SHP77 (cell line): Measurements from ENCODE around the gene CAMTA1.

Experiments used
- DNase-seq, 2 experiments: peaks; one replicate each; lab custom pipeline; 2025; lab: John Stamatoyannopoulos, UW

The CAMTA1 gene

GRCh38 chr1:7198664-7199063 is 413.4 kb downstream of the CAMTA1 start:
- DNase-seq = no peak

DNA sequence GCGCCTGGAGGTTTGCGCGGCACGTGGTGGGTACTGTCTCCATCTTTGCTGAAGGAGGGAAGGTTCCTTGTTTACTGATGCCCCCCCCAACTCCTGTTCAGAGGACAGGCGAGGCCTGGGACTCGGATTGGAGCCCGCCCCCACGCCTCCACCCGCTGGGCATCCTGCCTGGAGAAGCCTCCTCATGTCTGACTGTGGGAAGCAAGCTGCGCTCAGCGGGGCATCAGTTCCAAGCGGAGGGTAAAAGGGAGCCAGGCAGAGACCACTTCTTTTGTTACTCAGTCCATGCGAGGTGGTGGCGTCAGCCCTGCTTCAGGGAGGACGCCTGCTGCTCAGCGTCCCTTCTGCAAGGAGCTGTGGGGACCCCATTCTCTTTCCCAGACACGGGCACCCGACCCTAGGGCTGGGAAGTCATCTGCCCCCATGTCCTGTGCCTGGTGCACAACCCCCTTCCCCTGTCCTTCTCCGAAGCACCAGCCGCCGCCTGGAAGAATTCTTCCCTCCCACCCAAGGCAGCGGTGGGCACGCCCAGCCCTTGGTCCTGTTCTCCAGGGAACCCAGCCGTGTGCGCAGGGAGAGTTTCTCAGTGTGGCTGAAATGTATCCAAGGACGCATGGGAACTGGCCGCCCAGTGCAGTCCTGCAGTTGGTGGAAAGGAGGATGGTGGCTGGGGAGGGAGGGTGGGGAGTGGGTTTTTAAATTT is 414.0 kb downstream of the CAMTA1 start:
- DNase-seq = no peak

DNA sequence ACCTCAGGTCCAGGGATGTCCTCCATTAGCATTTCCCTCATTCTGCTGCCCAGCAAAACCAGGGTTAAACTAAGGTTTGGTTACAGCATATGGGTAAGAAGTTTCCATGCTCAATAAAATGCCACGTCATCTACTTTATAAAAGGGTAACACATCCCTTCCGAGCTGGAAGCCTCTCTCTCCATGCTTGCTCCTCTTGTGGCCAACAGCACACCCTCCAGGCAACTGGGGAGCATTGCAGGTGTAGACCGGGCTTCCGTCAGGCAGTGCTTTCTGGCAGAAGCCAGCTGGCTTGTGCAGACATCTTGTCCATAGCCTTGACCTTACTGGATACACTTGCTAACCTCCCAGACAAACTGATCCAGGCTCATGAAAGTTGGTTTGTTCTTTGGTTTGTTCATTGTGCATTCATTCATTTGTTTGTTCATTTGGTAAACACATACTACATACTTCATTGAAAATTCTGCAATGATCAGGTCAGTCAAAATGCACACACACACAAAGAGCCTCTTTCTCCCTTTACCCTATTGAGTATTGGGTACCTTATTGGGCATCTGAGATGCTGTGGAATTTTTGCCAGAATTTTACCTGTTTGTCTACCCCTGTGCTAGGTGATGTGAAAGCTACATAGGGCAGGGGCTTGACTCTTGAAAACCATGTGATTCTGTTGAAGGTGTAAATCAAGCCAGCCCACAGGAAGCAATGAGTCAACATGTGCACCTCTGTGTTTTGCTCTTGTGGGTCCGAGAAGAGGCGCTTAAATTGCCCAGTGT is 422.8 kb downstream of the CAMTA1 start:
- peak; percentile 63 to 80 for DNase-seq

DNA sequence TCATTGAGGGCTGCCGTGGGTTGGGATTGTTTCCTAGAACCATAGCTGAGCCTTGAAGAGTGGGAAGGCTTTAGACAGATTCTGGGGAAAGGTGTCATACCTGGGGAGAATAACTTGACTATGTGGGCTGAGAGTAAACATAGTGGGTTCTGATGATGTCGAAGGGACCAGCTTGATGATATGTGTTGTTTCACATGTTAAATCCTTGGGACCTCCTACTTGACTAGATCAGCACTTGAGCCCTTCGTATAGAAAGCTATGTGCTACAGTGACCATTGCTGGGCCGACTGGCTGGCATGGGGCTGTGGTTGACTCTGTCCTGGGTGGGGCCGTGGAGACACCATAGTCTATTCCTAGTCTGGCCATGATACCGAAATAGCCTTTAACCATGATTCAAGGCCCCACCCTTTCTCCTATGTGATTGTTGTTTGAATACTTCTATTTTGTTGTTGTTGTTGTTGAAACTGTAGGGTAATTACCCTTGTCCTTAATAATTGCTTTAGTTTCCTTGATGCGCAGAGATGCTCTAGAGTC is 423.5 kb downstream of the CAMTA1 start:
- DNase-seq = no peak

DNA sequence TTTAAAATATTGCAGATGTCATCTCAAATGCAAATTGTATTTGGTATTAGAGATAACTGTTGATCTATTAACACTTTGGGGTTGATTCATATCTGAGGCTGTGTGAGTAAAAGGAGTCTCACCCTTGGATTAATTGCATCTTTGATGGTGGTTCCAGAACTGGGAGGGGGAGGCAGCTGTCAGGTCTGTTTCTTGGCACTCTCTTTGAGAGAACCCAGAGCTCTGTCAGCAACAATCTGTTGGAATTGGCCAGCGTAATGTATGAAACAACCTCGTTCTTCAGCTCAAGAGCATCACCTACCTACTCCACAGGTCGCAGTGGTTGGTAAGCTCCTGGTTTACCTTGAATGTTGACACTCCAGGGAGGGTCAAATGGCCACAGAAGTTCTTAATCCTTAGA is 424.1 kb downstream of the CAMTA1 start:
- DNase-seq = no peak

- peak; percentile 19 to 54 for DNase-seq
These were observed 433.1 kb downstream of the CAMTA1 start for GRCh38 chr1:7218210-7218832.

DNA sequence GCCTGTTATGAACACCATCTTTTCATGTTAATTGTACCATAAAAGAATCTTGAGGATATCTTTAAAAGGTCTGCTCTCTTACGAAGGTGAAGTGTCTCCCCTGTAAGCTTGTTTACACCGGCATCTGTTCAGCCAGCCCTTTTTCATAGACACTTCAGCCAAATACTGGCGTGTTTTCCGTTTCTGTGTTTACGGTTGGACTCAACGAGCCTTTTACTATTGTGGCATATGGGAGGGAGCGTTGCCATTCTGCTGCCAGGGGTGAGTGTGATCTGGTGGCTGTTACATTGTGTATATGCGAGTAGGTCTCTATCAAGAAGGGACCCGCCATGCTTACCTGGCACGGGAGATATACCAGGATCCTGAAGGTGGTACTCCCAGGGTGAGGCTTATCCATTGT is 433.8 kb downstream of the CAMTA1 start:
- peak in 1 of 2 experiments; percentile 5 for DNase-seq

GRCh38 chr1:7220007-7220406 is 434.8 kb downstream of the CAMTA1 start:
- DNase-seq = no peak

DNA sequence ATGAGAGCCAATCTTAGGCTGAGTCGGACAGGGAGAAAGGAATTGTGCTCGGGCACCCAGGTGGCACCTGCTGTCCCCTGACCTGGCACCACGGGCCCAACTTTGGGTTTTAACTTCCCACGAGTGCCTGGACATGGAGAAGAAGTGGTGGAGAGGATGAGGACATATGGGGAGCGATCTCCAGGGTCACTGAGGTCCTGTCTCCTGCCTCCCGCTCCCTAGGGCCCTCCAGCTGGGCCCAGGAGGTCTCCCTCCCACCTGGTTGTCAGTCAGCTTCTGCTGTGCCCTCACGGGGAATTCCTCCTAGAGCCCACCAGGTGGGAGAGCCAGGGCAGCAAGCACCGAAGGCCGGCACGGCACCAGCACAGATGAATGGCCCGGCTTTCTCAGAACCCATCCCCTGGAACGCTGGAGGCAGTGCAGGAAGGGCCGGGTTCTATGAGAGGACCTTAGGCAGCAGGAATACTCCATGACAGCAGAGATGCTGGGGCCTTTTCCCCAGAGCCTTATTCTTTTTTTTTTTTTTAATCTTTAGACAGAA is 435.5 kb downstream of the CAMTA1 start:
- DNase-seq = no peak

DNA sequence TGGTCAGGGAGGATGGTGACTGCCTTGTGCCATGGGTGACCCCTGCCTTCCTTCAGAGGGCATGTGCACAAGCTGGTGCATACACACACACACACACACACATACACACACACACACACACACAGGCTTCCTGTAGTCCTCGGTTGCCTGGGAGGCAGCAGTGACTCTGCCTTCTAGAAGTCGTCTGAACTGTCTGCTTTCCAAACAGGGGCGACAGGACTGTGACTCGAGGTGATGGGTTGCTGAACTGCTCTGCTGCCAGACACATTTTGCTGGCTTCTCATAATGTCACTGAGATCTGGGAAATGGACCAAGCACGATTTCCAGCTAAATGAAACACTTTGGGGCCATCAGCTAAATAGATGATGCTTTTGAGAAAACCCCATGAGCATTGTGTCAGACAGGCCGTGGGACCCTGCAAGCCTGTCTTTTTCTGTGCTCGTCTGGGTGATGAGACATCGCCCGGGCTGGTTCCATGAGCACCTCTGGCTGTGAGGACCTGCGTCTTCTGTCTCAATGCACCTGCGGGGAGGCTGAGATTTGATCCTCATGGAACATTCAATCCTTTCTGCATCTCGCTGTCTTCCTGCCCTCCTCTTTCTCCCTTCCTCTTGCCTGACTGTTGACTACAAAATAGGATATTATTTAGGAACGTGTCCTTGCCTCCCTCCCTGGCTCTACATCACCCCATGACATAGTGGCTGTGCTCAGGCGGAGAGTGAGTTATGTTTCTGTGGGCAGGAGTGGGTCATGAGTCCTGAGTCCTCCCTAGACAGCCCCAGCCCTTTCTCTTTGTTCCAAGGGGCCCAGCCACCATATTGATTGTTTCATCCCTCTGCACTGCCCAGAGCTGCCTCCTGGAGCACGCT is 436.8 kb downstream of the CAMTA1 start:
- DNase-seq = no peak

- no peak for DNase-seq
These were observed 437.4 kb downstream of the CAMTA1 start for GRCh38 chr1:7222695-7223015.

- no peak for DNase-seq
These were observed 438.3 kb downstream of the CAMTA1 start for GRCh38 chr1:7223334-7224080.

DNA sequence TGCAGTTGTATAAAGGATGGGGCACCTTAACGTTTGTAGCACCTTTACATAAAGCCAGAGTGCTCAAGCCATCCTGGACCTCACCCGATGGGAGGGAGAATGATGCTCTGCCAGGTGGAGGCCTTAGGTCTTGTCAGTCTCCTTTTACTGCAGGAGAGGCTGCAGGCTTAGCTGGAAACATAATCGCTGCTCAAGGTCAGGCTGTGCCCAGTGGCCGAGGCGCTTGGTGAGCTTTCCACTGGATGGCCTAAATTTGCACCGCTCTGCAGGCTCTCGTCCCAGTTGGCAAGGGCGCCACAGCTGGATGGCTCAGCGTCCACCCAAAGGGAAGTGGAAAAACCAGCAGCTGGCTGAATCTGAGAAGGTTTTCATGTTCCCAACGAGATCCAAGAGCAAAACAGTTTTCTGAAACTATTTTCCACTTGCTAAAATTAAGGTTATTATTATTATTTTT is 438.9 kb downstream of the CAMTA1 start:
- DNase-seq = no peak

DNA sequence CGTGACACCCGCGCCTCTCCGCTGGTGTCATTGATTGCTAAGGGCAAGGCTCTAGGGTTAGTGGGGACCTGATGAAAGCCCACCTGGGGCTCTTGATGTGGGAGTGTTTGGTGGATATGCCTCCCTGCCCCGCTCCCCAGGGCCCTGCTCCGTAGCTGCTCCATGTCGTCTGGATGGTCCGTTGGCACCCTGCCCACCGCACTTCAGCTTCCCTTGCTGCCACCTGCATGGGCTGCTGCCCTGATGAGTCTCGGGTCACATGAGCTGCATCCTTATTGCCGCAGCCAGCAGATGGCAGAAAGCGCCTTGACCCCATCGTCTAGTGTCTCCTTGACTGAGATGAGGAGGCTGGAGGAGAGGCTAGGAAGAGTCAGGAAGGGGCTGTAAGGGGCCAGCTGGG is 439.4 kb downstream of the CAMTA1 start:
- DNase-seq = peak; percentile 89 to 91

DNA sequence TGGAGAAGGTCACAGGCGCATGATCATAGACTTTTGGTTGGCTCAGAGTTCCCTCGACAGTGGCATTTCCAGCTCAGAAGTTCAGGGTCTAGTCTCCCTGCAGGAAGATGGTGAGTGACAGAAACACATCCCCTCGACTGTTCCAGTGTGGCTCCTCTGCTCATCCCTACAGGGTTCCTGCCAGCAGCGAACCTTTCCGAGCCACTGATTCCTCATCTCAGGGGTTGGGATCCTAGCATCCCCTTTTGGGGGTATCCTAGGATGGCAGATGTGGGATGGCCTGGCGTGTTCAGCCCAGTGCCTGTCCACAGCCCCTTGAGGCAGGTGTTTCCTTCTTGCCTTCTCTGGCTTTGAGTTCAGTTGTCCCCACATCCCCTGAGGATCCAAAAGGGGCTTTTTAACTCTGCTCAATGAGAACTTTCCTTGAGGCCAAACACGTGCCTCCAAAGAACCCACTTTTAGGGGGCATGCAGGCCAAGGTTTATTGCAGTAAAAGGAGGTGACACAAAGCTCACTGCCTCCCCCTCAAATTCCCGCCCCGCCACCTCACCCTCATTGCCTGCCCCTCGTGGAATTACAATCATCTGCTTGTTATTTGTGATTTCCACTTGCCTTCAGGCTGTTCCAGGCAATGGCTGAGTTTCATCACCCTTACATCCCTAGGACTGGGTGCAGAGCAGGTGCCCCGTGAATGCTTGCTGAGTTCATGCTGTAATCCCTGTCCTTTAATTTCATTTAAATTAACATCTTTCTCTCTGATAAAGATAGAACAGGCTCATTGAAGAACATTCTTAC is 440.7 kb downstream of the CAMTA1 start:
- DNase-seq = no peak

GRCh38 chr1:7227654-7228053 is 442.4 kb downstream of the CAMTA1 start:
- no peak for DNase-seq

DNA sequence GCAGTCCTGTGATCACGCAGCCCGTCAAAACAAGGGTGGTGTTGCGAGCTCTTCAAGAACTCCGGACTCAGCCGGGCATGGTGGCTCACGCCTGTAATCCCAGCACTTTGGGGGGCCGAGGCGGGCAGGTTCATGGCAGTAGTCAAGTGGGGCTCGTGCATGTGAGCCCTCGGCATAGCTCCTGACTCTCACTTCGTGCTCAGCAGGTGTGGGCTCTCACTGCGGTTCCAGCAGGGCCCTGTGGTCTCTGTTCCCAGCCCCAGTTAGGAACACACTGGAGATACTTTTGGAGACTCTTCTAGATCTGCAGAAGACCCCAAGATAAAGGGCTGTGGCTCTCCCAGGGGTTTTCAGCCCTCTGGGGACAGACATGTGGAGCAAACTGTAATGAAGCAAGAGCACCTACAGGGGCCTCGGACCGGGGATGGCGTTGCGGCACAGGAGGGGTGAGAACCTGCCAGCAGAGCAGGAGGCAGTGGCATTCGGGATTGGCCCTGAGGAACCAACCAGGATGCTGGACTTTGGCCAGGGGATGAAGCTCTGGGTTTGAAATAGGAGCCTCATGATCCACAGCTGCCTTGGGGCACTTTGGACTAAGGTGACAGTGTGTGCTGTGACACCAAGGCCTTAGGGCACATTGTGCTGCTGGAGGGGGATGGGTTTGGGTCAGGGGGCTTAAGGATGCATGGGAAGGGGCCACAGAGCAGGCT is 443.2 kb downstream of the CAMTA1 start:
- DNase-seq = peak; percentile 34 to 41

DNA sequence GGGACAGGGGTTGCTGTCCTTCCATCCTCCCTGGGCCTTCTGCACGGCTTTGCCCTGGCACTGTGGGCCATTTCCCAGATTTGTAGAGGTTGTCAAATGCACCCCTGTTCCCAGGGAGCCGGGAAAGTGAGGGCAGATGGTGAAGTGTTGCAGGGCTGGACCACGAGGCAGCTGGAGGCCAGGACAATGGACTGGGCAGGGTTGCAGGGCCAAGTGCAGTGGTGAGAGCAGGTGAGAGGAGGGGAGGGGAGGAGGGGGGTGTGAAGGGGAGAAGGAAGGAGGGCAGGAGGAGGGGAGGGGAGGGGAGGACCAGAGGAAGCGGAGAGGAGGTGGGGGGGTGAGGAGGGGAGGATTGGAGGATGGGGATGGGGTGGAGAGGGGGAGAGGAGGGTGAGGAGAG is 443.9 kb downstream of the CAMTA1 start:
- peak; percentile 33 to 70 for DNase-seq
